Measurements from ENCODE around the gene LAMB2. TPM values are rescaled to one million over a fixed set of nuclear protein-coding genes. Genes with fewer than 3 reads are reported as not detected.

LAMB2 gene
- total and polyA plus RNA-seq, 2 of the 8 experiments (the other 6 are each of a cell fraction or from before 2014, with no cell fraction given) = 112 to 153 TPM

- Histone ChIP-seq H3K56ac (replicated peaks; ENCODE audit: insufficient read length, low read depth, low read length) (no peak overlapping the region), H3K36me3 (ENCODE audit: control insufficient read depth in 2 of 4, insufficient read depth in 4 of 4, low read length in 3 of 4) (no peaks in the 10 kb centered on the region), H3K27me3 (replicated peaks in 1 of 4; ENCODE audit: control insufficient read depth in 3 of 4, extremely low read depth in 1 of 4, insufficient read depth in 3 of 4, low read length in 3 of 4) (no peaks in the 10 kb centered on the region; a peak in 1 of 7 replicates), H3K9ac (replicated peaks in 1 of 4; ENCODE audit: extremely low read depth in 1 of 4, low read depth in 3 of 4, low read length in 3 of 4) (no peak overlapping the region; a peak in 1 of 7 replicates), H3K27ac (ENCODE audit: low read depth, low read length) (peak overlapping the region; percentile 24; the same call in 1 of the 2 replicates), H2BK120ac (replicated peaks; ENCODE audit: low read depth, low read length) (no peak overlapping the region), H3K9me3 (ENCODE audit: insufficient read depth in 2 of 2, low read depth in 1 of 2, low read length in 1 of 2) (no peaks in the 10 kb centered on the region), H3K23me2 (ENCODE audit: low read depth, low read length) (peaks cover 7% of the 10 kb centered on the region), H4K20me1 (replicated peaks in 1 of 2; ENCODE audit: control insufficient read depth in 1 of 2, insufficient read depth in 2 of 2, low read length in 2 of 2) (no peaks in the 10 kb centered on the region), H3K4me1 (replicated peaks in 1 of 4; ENCODE audit: control insufficient read depth in 3 of 4, insufficient read depth in 4 of 4, low read length in 3 of 4) (peaks cover 0 to 22% (median 13%) of the 10 kb centered on the region in 4 experiments; a peak in 6 of 7 replicates), H2BK15ac (ENCODE audit: low read length) (no peak overlapping the region), H2BK20ac (ENCODE audit: low read length) (no peak overlapping the region), H3K79me1 (ENCODE audit: low read depth, low read length) (no peaks in the 10 kb centered on the region), H3K4me2 (ENCODE audit: insufficient read depth in 1 of 2, low read depth in 2 of 2, low read length in 2 of 2) (peak overlapping the region; percentile 64 to 92; a peak in 3 of 4 replicates), H3K4ac (replicated peaks; ENCODE audit: insufficient read length, low read depth, low read length) (no peak overlapping the region), H3K79me2 (ENCODE audit: control insufficient read depth in 1 of 2, insufficient read depth in 2 of 2, low read length in 2 of 2) (no peaks in the 10 kb centered on the region), H2AFZ (ENCODE audit: low read length) (no peak overlapping the region), H3K23ac (ENCODE audit: insufficient read length) (no peak overlapping the region), H2BK5ac (ENCODE audit: low read depth, low read length) (no peak overlapping the region; the same call in 1 of the 2 replicates), H2BK12ac (ENCODE audit: low read depth, low read length) (peak overlapping the region; percentile 5; the same call in 1 of the 2 replicates), H3K14ac (ENCODE audit: insufficient read length) (no peak overlapping the region), H4K91ac (replicated peaks; ENCODE audit: insufficient read length, low read length) (no peak overlapping the region), H3K18ac (ENCODE audit: extremely low read depth, low read length) (no peak overlapping the region), H4K8ac (ENCODE audit: extremely low read depth, insufficient read depth, low read length) (peak overlapping the region; percentile 6), H3K4me3 (ENCODE audit: extremely low read depth in 1 of 4, insufficient read depth in 2 of 4, low read depth in 3 of 4, low read length in 4 of 4) (peak overlapping the region in 2 of 4 experiments; percentile 5 to 28; a peak in 3 of 8 replicates), H4K5ac (ENCODE audit: insufficient read length, low read depth, low read length) (no peak overlapping the region), H2AK5ac (ENCODE audit: low read depth, low read length) (no peak overlapping the region)
- DNase-seq (ENCODE audit: low read depth in 1 of 2, low spot score in 2 of 2) = no peak
- WGBS, 2 experiments (ENCODE audit: extremely low coverage in 1 of 2, insufficient coverage in 1 of 2, insufficient read length in 1 of 2, insufficient replicate concordance in 2 of 2, low coverage in 1 of 2, low lambda C conversion rate in 2 of 2, missing lambda C conversion rate in 1 of 2) = 88% methylated on average over 4 of the region's 4 CpGs; no CpG with 5 or more reads in 1 of the 2 experiments
- ChIA-PET POLR2A (ENCODE audit: partially characterized antibody) (interaction anchor here (0.7 to 2.2 kb wide), 7 partner anchors 15 to 296 kb away, joined by 3 to 6 read pairs (median 3); partner anchors contain the start of genes DAG1 and QRICH1), CTCF (ENCODE audit: partially characterized antibody) (interaction anchor here (1.0 to 1.8 kb wide), 6 partner anchors 14 to 105 kb away, joined by 3 to 5 read pairs (median 4); no protein-coding TSS in a partner anchor)
- no peak for FAIRE-seq
- TF ChIP-seq ATF2 (IDR thresholded peaks at IDR 0.05; ENCODE audit: low read length) (no peak), POLR2AphosphoS5 (IDR thresholded peaks at IDR 0.05; ENCODE audit: low read depth, low read length) (no peak), RFX5 (IDR thresholded peaks at IDR 0.05; ENCODE audit: borderline replicate concordance, low read depth, low read length) (no peak), BRCA1 (IDR thresholded peaks at IDR 0.05; ENCODE audit: low read depth, low read length) (no peak), SP2 (IDR thresholded peaks at IDR 0.05; ENCODE audit: low read length) (no peak), CHD1 (IDR thresholded peaks at IDR 0.05; ENCODE audit: low read depth, low read length) (no peak), GABPA (IDR thresholded peaks at IDR 0.05; ENCODE audit: borderline replicate concordance, insufficient read depth, low read length) (no peak), BACH1 (IDR thresholded peaks at IDR 0.05; ENCODE audit: low read length) (no peak), CTCF (IDR thresholded peaks at IDR 0.05; ENCODE audit: control extremely low read depth in 1 of 3, insufficient read depth in 1 of 3, low read depth in 1 of 3, low read length in 3 of 3) (no peak), ZNF274 (IDR thresholded peaks at IDR 0.05; ENCODE audit: borderline replicate concordance, extremely low read depth, low read length) (no peak)
These were observed 40.9 kb upstream of the LAMB2 start for GRCh38 chr3:49173792-49174170.
